ENCODE results near the gene CRYL1.
A peak's percentile ranks its signal among the peaks of the same experiment; 100 is the strongest.

The CRYL1 gene

DNA sequence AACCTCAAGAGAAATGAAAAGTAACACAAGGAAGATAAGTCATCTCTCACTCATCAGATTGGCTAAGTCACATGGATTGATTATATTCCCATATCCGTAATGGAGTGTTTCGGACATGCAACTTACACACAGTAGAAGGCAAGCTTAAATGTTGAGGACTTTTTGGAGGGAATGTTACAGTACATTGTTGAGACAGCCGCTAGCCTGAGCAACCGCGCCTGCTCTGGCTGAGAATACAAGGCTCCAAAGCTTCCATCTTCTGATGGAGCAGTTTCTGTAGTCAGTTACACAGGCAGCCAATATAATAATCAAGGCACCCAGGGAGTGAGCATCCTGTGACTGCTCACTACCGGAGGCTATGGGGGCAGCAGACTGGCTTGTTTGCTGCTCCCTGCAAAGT lies 1.0 kb upstream of the CRYL1 start:
- Histone ChIP-seq H2AK5ac (ENCODE audit: low read depth, low read length) (no peak overlapping the region), H3K23ac (ENCODE audit: low read depth, low read length, poor library complexity) (no peak overlapping the region), H3K27ac (replicated peaks; ENCODE audit: low read length) (no peak overlapping the region), H2BK5ac (ENCODE audit: low read length) (no peak overlapping the region), H3K9me3 (replicated peaks in 1 of 2; ENCODE audit: control insufficient read depth in 2 of 2, insufficient read depth in 1 of 2, low read depth in 1 of 2, low read length in 2 of 2) (no peaks in the 10 kb centered on the region), H2BK120ac (ENCODE audit: low read depth, low read length) (no peak overlapping the region), H2AFZ (ENCODE audit: low read length) (peak overlapping the region; percentile 93), H3K14ac (ENCODE audit: low read length) (no peak overlapping the region), H3K27me3 (ENCODE audit: control insufficient read depth in 3 of 3, insufficient read depth in 3 of 3, low read depth in 1 of 3, low read length in 3 of 3) (peaks cover 4 to 44% (median 25%) of the 10 kb centered on the region in 3 experiments), H4K8ac (ENCODE audit: low read depth, low read length) (no peak overlapping the region), H3K4me2 (ENCODE audit: insufficient read depth, low read length, poor library complexity, severe bottlenecking) (no peak overlapping the region), H3K4ac (ENCODE audit: low read length) (no peak overlapping the region), H3K79me1 (ENCODE audit: low read depth, low read length) (no peaks in the 10 kb centered on the region), H3K36me3 (replicated peaks in 1 of 2; ENCODE audit: control insufficient read depth in 2 of 2, insufficient read depth in 2 of 2, low read length in 2 of 2) (no peaks in the 10 kb centered on the region), H3K4me1 (ENCODE audit: control insufficient read depth in 2 of 2, insufficient read depth in 1 of 2, low read depth in 1 of 2, low read length in 2 of 2) (peaks cover 2 to 3% of the 10 kb centered on the region in 2 donors), H2BK15ac (ENCODE audit: low read length) (no peak overlapping the region), H2BK12ac (ENCODE audit: low read length) (no peak overlapping the region), H3K18ac (ENCODE audit: low read length) (no peak overlapping the region), H4K91ac (ENCODE audit: low read depth, low read length, poor library complexity) (no peak overlapping the region), H3K9ac (ENCODE audit: low read depth, low read length, poor library complexity) (no peak overlapping the region), H3K4me3 (ENCODE audit: low read length in 2 of 2) (no peak overlapping the region)
- WGBS, 2 donors (ENCODE audit: extremely low coverage in 2 of 2, insufficient read length in 2 of 2, insufficient replicate concordance in 1 of 2) = no CpG with 5 or more reads among the region's 6 CpGs
- no peak for DNase-seq (ENCODE audit: low spot score)

DNA sequence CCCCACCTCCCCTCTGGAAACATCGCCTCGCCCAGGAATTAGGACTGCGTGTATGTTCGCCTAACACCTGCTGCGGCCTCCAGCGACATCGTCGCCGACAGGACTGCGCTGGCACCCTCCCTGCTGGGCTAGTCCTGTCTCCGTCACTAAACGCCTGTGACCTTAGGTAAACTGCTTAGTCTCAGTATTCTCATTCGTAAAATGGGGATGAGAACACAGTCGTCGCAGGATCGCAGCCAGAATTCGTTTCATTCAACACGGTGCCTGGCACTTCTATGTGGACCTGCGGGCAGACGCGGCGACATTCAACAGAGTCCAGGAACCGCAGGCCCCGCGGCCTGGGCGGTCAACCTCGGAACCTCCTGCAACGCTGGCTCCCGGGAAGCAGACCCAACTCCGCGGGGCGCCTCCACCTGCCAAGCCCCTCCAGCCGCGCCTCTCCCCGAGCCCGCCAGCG lies 485 bp downstream of the CRYL1 start:
- H4K91ac ChIP-seq (ENCODE audit: low read depth, low read length, poor library complexity) = no peak overlapping the region
- peak overlapping the region; percentile 94 for H3K18ac ChIP-seq (ENCODE audit: low read length)
- H2AK5ac ChIP-seq (ENCODE audit: low read depth, low read length) = no peak overlapping the region
- H2BK120ac ChIP-seq (ENCODE audit: low read depth, low read length) = no peak overlapping the region
- H2BK5ac ChIP-seq (ENCODE audit: low read length) = no peak overlapping the region
- H4K8ac ChIP-seq (ENCODE audit: low read depth, low read length) = no peak overlapping the region
- no peaks in the 10 kb centered on the region for H3K79me1 ChIP-seq (ENCODE audit: low read depth, low read length)
- H3K14ac ChIP-seq (ENCODE audit: low read length) = no peak overlapping the region
- peak overlapping the region; percentile 62 to 85 for H3K4me3 ChIP-seq (ENCODE audit: low read length in 2 of 2)
- WGBS, 2 donors (ENCODE audit: extremely low coverage in 2 of 2, insufficient read length in 2 of 2, insufficient replicate concordance in 1 of 2) = no CpG with 5 or more reads among the region's 37 CpGs
- H3K4me2 ChIP-seq (ENCODE audit: insufficient read depth, low read length, poor library complexity, severe bottlenecking) = peak overlapping the region; percentile 100
- H3K27me3 ChIP-seq (ENCODE audit: control insufficient read depth in 3 of 3, insufficient read depth in 3 of 3, low read depth in 1 of 3, low read length in 3 of 3) = peaks cover 4 to 44% (median 25%) of the 10 kb centered on the region in 3 experiments
- peaks cover 2 to 3% of the 10 kb centered on the region in 2 donors for H3K4me1 ChIP-seq (ENCODE audit: control insufficient read depth in 2 of 2, insufficient read depth in 1 of 2, low read depth in 1 of 2, low read length in 2 of 2)
- H2AFZ ChIP-seq (ENCODE audit: low read length) = peak overlapping the region; percentile 93
- no peaks in the 10 kb centered on the region for H3K9me3 ChIP-seq (replicated peaks in 1 of 2; ENCODE audit: control insufficient read depth in 2 of 2, insufficient read depth in 1 of 2, low read depth in 1 of 2, low read length in 2 of 2)
- no peak overlapping the region for H3K27ac ChIP-seq (replicated peaks; ENCODE audit: low read length)
- no peak overlapping the region for H3K4ac ChIP-seq (ENCODE audit: low read length)
- peak; percentile 11 for DNase-seq (ENCODE audit: low spot score)
- H3K9ac ChIP-seq (ENCODE audit: low read depth, low read length, poor library complexity) = peak overlapping the region; percentile 79
- peak overlapping the region; percentile 15 for H2BK15ac ChIP-seq (ENCODE audit: low read length)
- peak overlapping the region; percentile 5 for H3K23ac ChIP-seq (ENCODE audit: low read depth, low read length, poor library complexity)
- no peak overlapping the region for H2BK12ac ChIP-seq (ENCODE audit: low read length)
- no peaks in the 10 kb centered on the region for H3K36me3 ChIP-seq (replicated peaks in 1 of 2; ENCODE audit: control insufficient read depth in 2 of 2, insufficient read depth in 2 of 2, low read length in 2 of 2)

DNA sequence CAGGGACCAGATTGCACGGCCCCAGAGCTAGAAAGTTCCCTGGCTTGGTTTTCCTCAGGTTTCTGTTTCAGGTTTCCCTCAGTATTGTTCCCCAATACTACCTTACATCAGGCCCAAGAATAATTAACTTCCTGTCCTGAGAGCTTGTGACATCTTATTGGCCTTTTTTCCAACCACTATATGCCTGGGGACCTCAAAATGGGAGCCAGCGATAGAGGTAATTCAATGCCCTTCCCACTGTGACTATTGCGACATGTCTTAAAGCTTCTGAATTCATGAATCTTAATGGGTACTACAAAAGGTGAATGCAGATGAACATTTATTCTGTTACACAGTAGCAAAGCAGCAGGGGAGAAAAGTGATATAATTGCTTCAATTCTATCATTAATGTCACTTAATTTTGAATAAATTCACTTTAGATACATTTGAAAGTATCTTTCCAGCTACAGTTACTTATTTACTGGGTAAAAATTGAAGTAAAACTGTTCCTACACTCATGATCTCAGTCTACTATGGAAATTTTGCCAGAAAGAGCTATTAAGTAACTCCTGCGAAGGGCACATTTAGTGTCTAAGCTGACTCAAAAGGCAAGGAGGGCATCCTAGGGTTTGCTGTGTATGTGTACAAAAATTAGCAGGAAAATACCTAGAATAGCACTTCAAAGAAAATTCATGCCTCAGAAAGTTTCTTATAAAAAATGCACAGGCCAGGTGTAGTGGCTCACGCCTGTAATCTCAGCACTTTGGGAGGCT lies 4.1 kb downstream of the CRYL1 start:
- H3K14ac ChIP-seq (ENCODE audit: low read length) = no peak overlapping the region
- peaks cover 2 to 3% of the 10 kb centered on the region in 2 donors for H3K4me1 ChIP-seq (ENCODE audit: control insufficient read depth in 2 of 2, insufficient read depth in 1 of 2, low read depth in 1 of 2, low read length in 2 of 2)
- H3K79me1 ChIP-seq (ENCODE audit: low read depth, low read length) = no peaks in the 10 kb centered on the region
- no peaks in the 10 kb centered on the region for H3K9me3 ChIP-seq (replicated peaks in 1 of 2; ENCODE audit: control insufficient read depth in 2 of 2, insufficient read depth in 1 of 2, low read depth in 1 of 2, low read length in 2 of 2)
- no peak for DNase-seq (ENCODE audit: low spot score)
- H2AK5ac ChIP-seq (ENCODE audit: low read depth, low read length) = no peak overlapping the region
- H3K27me3 ChIP-seq (ENCODE audit: control insufficient read depth in 3 of 3, insufficient read depth in 3 of 3, low read depth in 1 of 3, low read length in 3 of 3) = peaks cover 4 to 24% (median 19%) of the 10 kb centered on the region in 3 experiments
- no peak overlapping the region for H3K4me3 ChIP-seq (ENCODE audit: low read length in 2 of 2)
- H3K4me2 ChIP-seq (ENCODE audit: insufficient read depth, low read length, poor library complexity, severe bottlenecking) = no peak overlapping the region
- WGBS, 2 donors (ENCODE audit: extremely low coverage in 2 of 2, insufficient read length in 2 of 2, insufficient replicate concordance in 1 of 2) = no CpG with 5 or more reads among the region's 5 CpGs
- H2AFZ ChIP-seq (ENCODE audit: low read length) = no peak overlapping the region
- H3K9ac ChIP-seq (ENCODE audit: low read depth, low read length, poor library complexity) = no peak overlapping the region
- no peak overlapping the region for H4K91ac ChIP-seq (ENCODE audit: low read depth, low read length, poor library complexity)
- H2BK12ac ChIP-seq (ENCODE audit: low read length) = no peak overlapping the region
- no peak overlapping the region for H3K18ac ChIP-seq (ENCODE audit: low read length)
- H2BK120ac ChIP-seq (ENCODE audit: low read depth, low read length) = no peak overlapping the region
- H2BK5ac ChIP-seq (ENCODE audit: low read length) = no peak overlapping the region
- no peak overlapping the region for H4K8ac ChIP-seq (ENCODE audit: low read depth, low read length)
- H3K4ac ChIP-seq (ENCODE audit: low read length) = no peak overlapping the region
- H2BK15ac ChIP-seq (ENCODE audit: low read length) = no peak overlapping the region
- H3K36me3 ChIP-seq (replicated peaks in 1 of 2; ENCODE audit: control insufficient read depth in 2 of 2, insufficient read depth in 2 of 2, low read length in 2 of 2) = no peaks in the 10 kb centered on the region
- H3K27ac ChIP-seq (replicated peaks; ENCODE audit: low read length) = no peak overlapping the region
- no peak overlapping the region for H3K23ac ChIP-seq (ENCODE audit: low read depth, low read length, poor library complexity)

DNA sequence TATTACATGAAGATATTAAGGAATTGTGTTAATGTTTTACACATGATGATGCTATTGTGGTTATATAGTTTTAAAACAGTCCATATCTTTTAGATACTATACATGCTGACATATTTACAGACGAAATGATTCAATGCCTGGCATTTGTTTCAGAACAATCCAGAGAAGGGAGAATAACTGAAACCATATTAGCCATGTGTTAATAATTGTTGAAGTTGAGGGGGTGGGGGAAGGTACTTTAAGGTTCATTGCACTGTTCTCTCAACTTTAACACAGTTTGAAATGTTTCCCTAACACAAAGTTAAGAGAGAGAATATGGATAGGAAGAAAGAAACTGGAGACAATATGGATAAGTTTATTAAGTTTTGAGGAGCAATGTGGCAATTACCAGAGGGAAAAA lies 5.8 kb downstream of the CRYL1 start:
- no peak overlapping the region for H4K91ac ChIP-seq (ENCODE audit: low read depth, low read length, poor library complexity)
- H3K36me3 ChIP-seq (replicated peaks in 1 of 2; ENCODE audit: control insufficient read depth in 2 of 2, insufficient read depth in 2 of 2, low read length in 2 of 2) = no peaks in the 10 kb centered on the region
- H3K18ac ChIP-seq (ENCODE audit: low read length) = no peak overlapping the region
- no peaks in the 10 kb centered on the region for H3K9me3 ChIP-seq (replicated peaks in 1 of 2; ENCODE audit: control insufficient read depth in 2 of 2, insufficient read depth in 1 of 2, low read depth in 1 of 2, low read length in 2 of 2)
- H3K4ac ChIP-seq (ENCODE audit: low read length) = no peak overlapping the region
- H2BK12ac ChIP-seq (ENCODE audit: low read length) = no peak overlapping the region
- no peaks in the 10 kb centered on the region for H3K4me1 ChIP-seq (ENCODE audit: control insufficient read depth in 2 of 2, insufficient read depth in 1 of 2, low read depth in 1 of 2, low read length in 2 of 2)
- no peak overlapping the region for H2BK15ac ChIP-seq (ENCODE audit: low read length)
- WGBS, 2 donors (ENCODE audit: extremely low coverage in 2 of 2, insufficient read length in 2 of 2, insufficient replicate concordance in 1 of 2) = no CpG with 5 or more reads among the region's 1 CpG
- H3K4me2 ChIP-seq (ENCODE audit: insufficient read depth, low read length, poor library complexity, severe bottlenecking) = no peak overlapping the region
- no peak for DNase-seq (ENCODE audit: low spot score)
- H3K27me3 ChIP-seq (ENCODE audit: control insufficient read depth in 3 of 3, insufficient read depth in 3 of 3, low read depth in 1 of 3, low read length in 3 of 3) = peaks cover 0 to 12% (median 4%) of the 10 kb centered on the region in 3 experiments
- no peak overlapping the region for H3K9ac ChIP-seq (ENCODE audit: low read depth, low read length, poor library complexity)
- no peak overlapping the region for H3K23ac ChIP-seq (ENCODE audit: low read depth, low read length, poor library complexity)
- no peak overlapping the region for H3K27ac ChIP-seq (replicated peaks; ENCODE audit: low read length)
- no peak overlapping the region for H3K4me3 ChIP-seq (ENCODE audit: low read length in 2 of 2)
- no peaks in the 10 kb centered on the region for H3K79me1 ChIP-seq (ENCODE audit: low read depth, low read length)
- H2BK5ac ChIP-seq (ENCODE audit: low read length) = no peak overlapping the region
- H2AK5ac ChIP-seq (ENCODE audit: low read depth, low read length) = no peak overlapping the region
- no peak overlapping the region for H2AFZ ChIP-seq (ENCODE audit: low read length)
- H3K14ac ChIP-seq (ENCODE audit: low read length) = no peak overlapping the region
- no peak overlapping the region for H2BK120ac ChIP-seq (ENCODE audit: low read depth, low read length)
- no peak overlapping the region for H4K8ac ChIP-seq (ENCODE audit: low read depth, low read length)

All from neuronal stem cell (in vitro differentiated cells).